Tibial artery (tissue), 4 donors: ENCODE results near the gene SYNDIG1.

Source experiments
- DNase-seq, 2 donors: peaks; one replicate each; pipeline ENCODE4 v3.0.0-alpha.2; 2019
- H3K27ac ChIP-seq, 2 donors: fragments of 200-600 bp; sonication (generic) in 1 of 2; 1 replicate in 1 of 2; 2 replicates in 1 of 2; pipeline ENCODE4 v1.5.1; 2018 to 2019; ENCODE audit warnings: mild to moderate bottlenecking in 1 of 2
- H3K27me3 ChIP-seq, 2 donors: fragments of 200-600 bp; sonication (generic) in 1 of 2; one replicate each; pipeline versions ENCODE4 v1.5.1 to v1.6.0; 2016 to 2019
- H3K36me3 ChIP-seq, 3 donors: fragments of 200-600 bp; sonication (generic) in 2 of 3; one replicate each; pipeline ENCODE4 v1.5.1; 2016 to 2019; ENCODE audit warnings: mild to moderate bottlenecking in 2 of 3
- H3K4me1 ChIP-seq, 4 donors: fragments of 200-600 bp; sonication (generic) in 2 of 4; 1 replicate in 3 of 4; 2 replicates in 1 of 4; pipeline ENCODE4 v1.5.1; 2016 to 2019
- H3K4me3 ChIP-seq, 2 donors: fragments of 200-600 bp; sonication (generic) in 1 of 2; 1 replicate in 1 of 2; 2 replicates in 1 of 2; pipeline ENCODE4 v1.5.1; 2018 to 2019; ENCODE audit warnings: mild to moderate bottlenecking in 2 of 2
- H3K9me3 ChIP-seq, 3 donors: fragments of 200-600 bp; sonication (generic) in 1 of 3; one replicate each; pipeline ENCODE4 v1.5.1; 2016 to 2019
- intact Hi-C: fragments of 100-400 bp; cut with DNase I; formaldehyde crosslinking; loops from one replicate; pipeline ENCODE4 v1.15.0; 2023; ENCODE audit warnings: low total_unique reads
- TF ChIP-seq, protein P1 (sequence below), 2 experiments: fragments of 200-600 bp in 1 of 2; fragments of 450-650 bp in 1 of 2; IDR thresholded peaks; one replicate each; pipeline ENCODE4 v1.5.1; 2017 to 2019; ENCODE audit warnings: antibody characterized with exemption in 2 of 2, mild to moderate bottlenecking in 1 of 2, moderate library complexity in 1 of 2

The SYNDIG1 gene

DNA sequence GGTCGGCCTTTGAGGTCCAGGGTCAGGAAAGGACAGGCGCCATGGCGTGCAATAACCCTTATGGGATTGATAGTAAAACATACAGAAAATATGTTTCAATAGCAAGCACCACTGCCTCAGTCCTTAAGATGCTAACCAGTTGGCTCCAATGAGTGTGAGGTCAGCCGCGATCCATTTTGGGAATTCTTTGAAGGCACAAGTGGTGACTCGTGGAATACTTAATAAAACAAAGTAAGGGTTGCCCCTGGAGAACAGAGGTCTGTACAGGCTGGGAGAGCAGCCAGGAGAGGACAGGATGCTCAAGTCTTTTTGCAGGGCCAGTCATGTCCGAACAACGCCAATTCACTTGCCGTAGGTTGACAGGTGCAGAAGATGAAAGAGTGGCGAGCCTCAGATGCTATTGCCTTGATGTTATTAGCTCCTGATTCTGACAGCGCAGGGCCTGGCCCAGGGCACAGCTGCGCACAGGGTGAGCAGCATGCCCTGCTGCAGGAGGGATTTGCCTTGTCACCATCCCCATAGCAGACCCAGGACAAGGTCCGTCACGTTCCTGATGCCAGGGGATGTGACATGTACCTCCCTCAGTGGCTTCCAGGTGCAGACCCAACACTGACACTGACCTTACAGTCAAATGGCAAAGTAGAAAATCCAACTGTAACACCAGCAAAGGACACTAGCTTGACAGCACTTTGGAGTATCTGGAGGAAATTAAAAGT, 21.8 kb downstream of the SYNDIG1 start:
- TF ChIP-seq, protein P1, sequence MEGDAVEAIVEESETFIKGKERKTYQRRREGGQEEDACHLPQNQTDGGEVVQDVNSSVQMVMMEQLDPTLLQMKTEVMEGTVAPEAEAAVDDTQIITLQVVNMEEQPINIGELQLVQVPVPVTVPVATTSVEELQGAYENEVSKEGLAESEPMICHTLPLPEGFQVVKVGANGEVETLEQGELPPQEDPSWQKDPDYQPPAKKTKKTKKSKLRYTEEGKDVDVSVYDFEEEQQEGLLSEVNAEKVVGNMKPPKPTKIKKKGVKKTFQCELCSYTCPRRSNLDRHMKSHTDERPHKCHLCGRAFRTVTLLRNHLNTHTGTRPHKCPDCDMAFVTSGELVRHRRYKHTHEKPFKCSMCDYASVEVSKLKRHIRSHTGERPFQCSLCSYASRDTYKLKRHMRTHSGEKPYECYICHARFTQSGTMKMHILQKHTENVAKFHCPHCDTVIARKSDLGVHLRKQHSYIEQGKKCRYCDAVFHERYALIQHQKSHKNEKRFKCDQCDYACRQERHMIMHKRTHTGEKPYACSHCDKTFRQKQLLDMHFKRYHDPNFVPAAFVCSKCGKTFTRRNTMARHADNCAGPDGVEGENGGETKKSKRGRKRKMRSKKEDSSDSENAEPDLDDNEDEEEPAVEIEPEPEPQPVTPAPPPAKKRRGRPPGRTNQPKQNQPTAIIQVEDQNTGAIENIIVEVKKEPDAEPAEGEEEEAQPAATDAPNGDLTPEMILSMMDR (IDR thresholded peaks at IDR 0.05), result no peak
- DNase-seq, result no peak
- H3K27ac ChIP-seq, result no peak overlapping the region
- no peak overlapping the region for H3K4me3 ChIP-seq
- H3K4me1 ChIP-seq, result no peaks in the 10 kb centered on the region
- peaks cover 0 to 4% (median 0%) of the 10 kb centered on the region in 3 donors for H3K36me3 ChIP-seq
- H3K27me3 ChIP-seq, result no peaks in the 10 kb centered on the region
- H3K9me3 ChIP-seq, result no peaks in the 10 kb centered on the region
- intact Hi-C loops, result no loop called here

DNA sequence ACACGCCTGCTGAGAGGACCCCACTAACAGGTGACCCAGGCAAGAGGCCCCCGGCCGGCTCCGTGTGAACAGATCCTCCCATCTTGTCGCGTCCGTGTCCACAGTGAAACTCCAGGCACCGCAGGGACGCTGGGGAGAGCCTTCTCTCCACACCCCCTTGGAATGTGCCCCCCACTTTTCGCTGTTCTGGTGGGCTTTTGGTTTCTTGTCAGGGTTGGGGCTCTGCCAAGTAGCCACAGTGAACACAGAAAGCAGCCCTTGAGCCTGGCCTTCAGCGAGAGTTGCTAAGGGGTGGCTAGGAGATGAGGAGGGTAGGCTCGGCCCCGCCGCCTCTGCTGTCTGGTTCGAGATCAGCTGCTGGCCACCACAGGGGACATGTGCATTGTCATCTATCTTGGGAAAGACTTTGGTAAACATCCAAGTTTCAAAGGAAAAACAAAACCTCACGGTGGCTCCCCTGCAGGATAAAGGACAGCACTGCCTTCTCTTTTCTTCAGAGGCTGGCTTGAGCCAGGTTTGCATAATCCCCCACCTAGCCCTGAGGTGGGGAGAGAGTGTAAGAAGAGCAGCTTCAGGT, 22.7 kb downstream of the SYNDIG1 start:
- H3K4me3 ChIP-seq, result no peak overlapping the region

DNA sequence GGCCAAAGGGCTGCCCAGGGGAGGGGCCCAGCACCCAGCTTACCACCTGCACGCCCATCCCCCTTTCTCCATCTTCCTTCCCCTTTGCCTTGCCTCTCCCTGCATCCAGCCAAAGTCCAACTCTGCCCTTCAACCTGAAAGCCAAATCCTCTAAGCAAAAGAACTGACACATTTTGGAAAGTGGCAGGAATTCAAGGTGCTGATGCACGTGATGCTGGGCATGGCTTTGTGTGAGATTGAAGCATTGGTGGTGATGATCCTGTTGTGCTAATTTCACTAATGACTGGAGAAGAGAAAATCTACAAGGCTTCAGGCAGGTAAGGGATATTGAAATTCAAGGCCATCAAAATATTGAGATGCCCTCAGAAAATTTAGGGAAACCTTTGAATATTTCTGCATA, 23.3 kb downstream of the SYNDIG1 start:
- H3K27ac ChIP-seq, result no peak overlapping the region
- TF ChIP-seq, protein P1 (IDR thresholded peaks at IDR 0.05), result no peak
- no peak overlapping the region for H3K4me3 ChIP-seq
- no peaks in the 10 kb centered on the region for H3K4me1 ChIP-seq
- intact Hi-C loops, result no loop called here
- H3K36me3 ChIP-seq, result peaks cover 0 to 4% (median 0%) of the 10 kb centered on the region in 3 donors
- no peaks in the 10 kb centered on the region for H3K27me3 ChIP-seq
- DNase-seq, result no peak
- no peaks in the 10 kb centered on the region for H3K9me3 ChIP-seq

More for the DNA sequence above, 22.7 kb downstream of the SYNDIG1 start:
- Histone ChIP-seq H3K27me3 (no peaks in the 10 kb centered on the region), H3K27ac (no peak overlapping the region), H3K36me3 (peaks cover 0 to 4% (median 0%) of the 10 kb centered on the region in 3 donors), H3K9me3 (no peaks in the 10 kb centered on the region), H3K4me1 (no peaks in the 10 kb centered on the region)
- no peak for DNase-seq
- intact Hi-C loops, result no loop called here
- TF ChIP-seq, protein P1 (IDR thresholded peaks at IDR 0.05), result no peak

DNA sequence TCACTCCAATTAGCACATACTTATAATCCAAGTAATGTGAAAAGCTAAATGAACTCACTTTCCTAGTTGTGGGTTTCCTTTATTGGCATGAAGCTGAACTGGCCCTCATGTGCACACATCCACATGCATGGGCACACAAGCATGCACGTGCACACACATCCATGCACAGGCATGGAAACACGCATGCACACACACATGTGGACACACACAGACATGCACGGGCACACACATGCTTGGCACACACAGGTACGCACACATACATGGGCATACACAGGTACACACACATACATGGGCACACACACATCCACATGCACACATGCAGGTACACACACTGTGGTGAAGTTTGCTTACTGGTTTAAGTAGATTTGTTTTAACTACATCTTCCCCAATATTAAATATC, 23.8 kb downstream of the SYNDIG1 start:
- Histone ChIP-seq H3K9me3 (no peaks in the 10 kb centered on the region), H3K27ac (no peak overlapping the region), H3K36me3 (peaks cover 0 to 4% (median 0%) of the 10 kb centered on the region in 3 donors), H3K4me1 (no peaks in the 10 kb centered on the region), H3K27me3 (no peaks in the 10 kb centered on the region), H3K4me3 (no peak overlapping the region)
- DNase-seq, result no peak
- intact Hi-C loops, result no loop called here
- TF ChIP-seq, protein P1 (IDR thresholded peaks at IDR 0.05), result no peak

- DNase-seq, result no peak
- no peaks in the 10 kb centered on the region for H3K4me1 ChIP-seq
- H3K27ac ChIP-seq, result no peak overlapping the region
- intact Hi-C loops, result no loop called here
- H3K27me3 ChIP-seq, result no peaks in the 10 kb centered on the region
- no peaks in the 10 kb centered on the region for H3K36me3 ChIP-seq
- no peaks in the 10 kb centered on the region for H3K9me3 ChIP-seq
- TF ChIP-seq, protein P1 (IDR thresholded peaks at IDR 0.05), result no peak
- H3K4me3 ChIP-seq, result no peak overlapping the region
Measured at GRCh38 chr20:24493661-24494459, 24.4 kb downstream of the SYNDIG1 start.
